ENCODE results near the gene WDR27.
A peak's percentile ranks its signal among the peaks of the same experiment; 100 is the strongest.

Gene WDR27

DNA sequence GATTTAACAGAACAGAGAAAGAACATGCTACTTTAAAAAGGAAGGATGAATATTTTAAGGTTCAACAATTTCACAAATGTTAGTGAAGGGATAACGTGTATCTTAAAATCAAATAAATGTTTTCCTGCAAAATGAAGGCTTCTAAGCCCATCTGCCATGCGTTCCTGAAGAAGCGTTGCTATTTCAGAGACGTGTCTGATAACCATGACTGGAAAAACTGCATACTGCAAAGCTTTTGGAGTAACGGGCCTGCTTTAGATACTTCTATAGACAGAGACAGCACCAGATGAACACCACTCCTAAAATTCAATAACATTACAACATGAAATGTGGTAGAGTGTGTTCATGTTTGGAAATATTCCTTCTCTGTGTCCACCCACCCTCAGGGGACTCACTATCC is 126.0 kb downstream of the WDR27 start:
- no peak overlapping the region for H3K9ac ChIP-seq
- 0 out of 2 replicates have a peak, but pooled peaks cover 7% of the 10 kb centered on the region for H3K36me3 ChIP-seq
- H3K4me2 ChIP-seq: no peak overlapping the region
- no peak overlapping the region for H3K4me3 ChIP-seq
- H3K27me3 ChIP-seq: no peaks in the 10 kb centered on the region
- TF ChIP-seq Cebpa-rat (IDR thresholded peaks at IDR 0.05): no peak
- H3K27ac ChIP-seq: no peak overlapping the region
- no peaks in the 10 kb centered on the region for H4K20me1 ChIP-seq
- peaks cover 8% of the 10 kb centered on the region for H3K9me3 ChIP-seq
- H3K4me1 ChIP-seq: no peaks in the 10 kb centered on the region

DNA sequence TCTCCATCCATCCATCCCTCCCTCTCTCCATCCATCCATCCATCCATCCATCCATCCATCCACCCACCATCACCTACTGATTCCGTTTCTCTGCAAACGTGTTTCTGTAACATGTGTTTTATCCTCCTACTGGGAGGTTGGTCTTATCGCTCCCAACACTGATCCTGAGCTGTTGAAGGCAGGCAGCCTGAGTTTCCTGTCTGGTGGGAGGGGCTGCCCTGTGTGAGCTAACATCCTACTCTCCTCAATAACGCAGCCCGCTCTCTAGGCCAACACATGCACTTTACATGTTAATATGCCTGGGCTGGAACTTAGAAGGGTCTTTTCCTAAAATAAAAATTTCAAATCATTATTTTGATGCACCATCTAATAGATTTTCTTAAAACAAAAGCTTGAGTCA is 126.5 kb downstream of the WDR27 start:
- Histone ChIP-seq H3K27me3 (no peaks in the 10 kb centered on the region), H3K9ac (no peak overlapping the region), H3K4me1 (no peaks in the 10 kb centered on the region), H3K4me3 (no peak overlapping the region), H3K9me3 (peaks cover 8% of the 10 kb centered on the region), H3K4me2 (no peak overlapping the region), H3K36me3 (0 out of 2 replicates have a peak, but pooled peaks cover 7% of the 10 kb centered on the region), H4K20me1 (no peaks in the 10 kb centered on the region), H3K27ac (no peak overlapping the region)
- no peak for TF ChIP-seq Cebpa-rat (IDR thresholded peaks at IDR 0.05)

DNA sequence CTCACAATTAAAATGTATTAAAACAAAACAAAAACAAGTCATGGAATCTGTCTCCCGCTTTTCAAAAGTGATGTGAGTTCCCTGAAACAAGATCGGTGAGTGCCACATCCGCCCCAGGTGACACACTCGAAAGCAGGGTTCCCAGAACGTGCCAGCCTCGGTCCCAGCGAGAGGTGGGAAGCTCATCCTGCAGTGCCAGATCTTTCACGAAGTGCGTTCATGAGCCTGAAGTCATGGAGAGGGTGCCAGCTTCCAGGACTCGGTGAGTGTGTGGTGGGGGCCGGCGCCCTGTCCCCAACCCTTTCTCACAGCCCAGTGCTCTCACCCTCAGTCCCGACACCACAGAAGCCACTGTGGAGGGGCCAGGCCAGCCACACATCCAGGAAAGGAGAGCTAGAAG is 127.4 kb downstream of the WDR27 start:
- Histone ChIP-seq H3K9ac (no peak overlapping the region), H3K4me2 (no peak overlapping the region), H3K36me3 (0 out of 2 replicates have a peak, but pooled peaks cover 7% of the 10 kb centered on the region), H3K4me3 (no peak overlapping the region), H3K27me3 (no peaks in the 10 kb centered on the region), H3K9me3 (peaks cover 8% of the 10 kb centered on the region), H4K20me1 (no peaks in the 10 kb centered on the region), H3K27ac (no peak overlapping the region), H3K4me1 (no peaks in the 10 kb centered on the region)
- no peak for TF ChIP-seq Cebpa-rat (IDR thresholded peaks at IDR 0.05)

DNA sequence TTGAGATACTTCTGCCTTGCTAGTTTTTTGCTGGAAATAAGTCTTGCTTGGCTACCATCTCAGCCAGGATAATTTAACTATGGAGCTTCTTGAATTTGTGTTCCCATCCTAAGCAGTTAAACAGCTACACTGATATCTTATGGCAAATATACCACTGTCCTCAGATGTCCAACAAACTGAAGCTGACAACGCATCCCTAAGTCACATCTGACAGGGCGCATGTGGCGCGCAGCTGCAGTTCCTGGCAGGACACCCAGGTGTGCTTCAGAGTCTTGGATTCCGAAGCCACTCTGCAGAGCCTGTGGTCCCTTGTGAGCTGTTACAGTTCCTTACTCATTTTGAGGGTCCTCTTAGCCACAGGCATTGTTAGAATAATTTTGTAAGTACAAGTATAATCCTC is 127.9 kb downstream of the WDR27 start:
- H3K4me1 ChIP-seq: peaks cover 1% of the 10 kb centered on the region; the same call in 1 of the 2 replicates
- H3K27ac ChIP-seq: no peak overlapping the region
- no peak for TF ChIP-seq Cebpa-rat (IDR thresholded peaks at IDR 0.05)
- no peak overlapping the region for H3K4me2 ChIP-seq
- peaks cover 8% of the 10 kb centered on the region for H3K9me3 ChIP-seq
- 0 out of 2 replicates have a peak, but pooled peaks cover 7% of the 10 kb centered on the region for H3K36me3 ChIP-seq
- no peaks in the 10 kb centered on the region for H4K20me1 ChIP-seq
- H3K4me3 ChIP-seq: no peak overlapping the region
- H3K9ac ChIP-seq: no peak overlapping the region
- no peaks in the 10 kb centered on the region for H3K27me3 ChIP-seq

DNA sequence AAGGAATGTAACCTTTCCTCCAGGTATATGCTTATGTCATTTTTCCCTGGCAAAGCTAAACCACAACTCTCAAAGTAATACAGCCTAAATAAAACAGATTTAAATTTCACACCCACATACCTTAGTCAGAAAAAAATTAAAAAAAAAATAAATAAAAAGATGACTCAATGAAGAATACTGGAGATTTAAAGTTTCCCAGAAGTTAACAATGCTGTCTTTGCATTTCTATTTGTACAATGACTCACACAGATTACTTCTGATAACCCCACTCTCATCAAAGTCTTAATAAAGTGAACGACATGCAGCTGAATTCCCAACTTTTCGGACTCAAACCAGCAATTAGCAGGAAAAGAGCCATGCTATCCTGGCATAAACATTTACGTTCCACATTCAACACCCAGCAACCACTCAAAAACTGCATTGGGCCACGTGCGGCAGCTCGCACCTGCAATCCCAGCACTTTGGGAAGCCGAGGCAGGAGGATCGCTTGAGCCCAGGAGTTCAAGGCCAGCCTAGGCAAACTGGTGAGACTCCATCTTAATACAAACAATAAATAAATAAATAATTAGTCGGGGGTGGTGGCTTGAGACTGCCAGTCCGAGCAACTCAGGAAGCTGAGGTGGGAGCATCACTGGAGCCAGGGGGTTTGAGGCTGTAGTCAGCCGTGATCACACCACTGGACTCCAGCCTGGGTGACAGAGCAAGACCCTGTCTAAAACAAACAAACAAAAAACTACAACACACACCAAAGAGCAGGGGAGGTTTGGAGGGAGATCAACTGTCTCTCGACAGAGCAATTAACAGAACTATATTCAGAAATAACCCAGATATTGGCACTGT is 130.5 kb downstream of the WDR27 start:
- Histone ChIP-seq H4K20me1 (no peaks in the 10 kb centered on the region), H3K27me3 (no peaks in the 10 kb centered on the region), H3K4me1 (peaks cover 19% of the 10 kb centered on the region), H3K36me3 (no peaks in the 10 kb centered on the region), H3K4me3 (no peak overlapping the region), H3K27ac (no peak overlapping the region), H3K9ac (no peak overlapping the region), H3K4me2 (no peak overlapping the region), H3K9me3 (no peaks in the 10 kb centered on the region)
- no peak for TF ChIP-seq Cebpa-rat (IDR thresholded peaks at IDR 0.05)

DNA sequence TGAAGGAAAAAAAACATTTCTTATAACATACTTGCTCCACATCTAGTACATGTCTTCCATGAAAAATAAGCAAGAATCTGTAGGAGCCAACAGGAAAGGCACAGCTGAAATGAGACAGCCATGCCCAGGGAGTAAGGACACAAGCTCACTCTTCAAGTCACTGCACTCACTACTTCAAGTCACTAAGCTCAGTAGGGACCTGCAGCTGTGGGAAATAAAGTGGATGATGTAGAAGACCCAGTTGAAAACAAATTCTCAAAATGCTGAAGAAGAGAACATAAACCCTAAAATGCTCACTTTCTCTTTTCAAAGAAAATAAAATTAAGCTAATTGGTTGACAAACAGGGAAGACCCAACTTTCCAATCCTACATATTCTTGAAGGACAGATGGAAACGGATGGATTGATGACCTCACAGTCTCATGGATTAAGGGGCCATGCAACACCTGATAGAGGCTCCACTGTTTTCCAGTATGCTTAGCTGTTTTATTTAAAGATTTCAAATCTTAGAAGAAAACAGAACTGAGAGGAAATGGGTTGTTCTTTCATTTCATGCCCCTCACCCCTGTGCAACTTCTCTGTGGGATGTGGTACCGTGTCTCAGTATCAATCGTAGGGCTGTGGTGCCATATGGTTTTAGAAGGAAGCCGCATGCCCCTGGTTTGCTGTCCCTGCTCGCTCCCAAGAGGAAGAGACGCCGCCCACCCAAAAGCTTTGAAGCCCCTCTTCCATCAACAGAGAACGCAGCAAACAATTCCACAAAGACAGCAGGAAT is 133.3 kb downstream of the WDR27 start:
- Histone ChIP-seq H3K4me2 (peak overlapping the region; percentile 47; the same call in 1 of the 2 replicates), H4K20me1 (no peaks in the 10 kb centered on the region), H3K9ac (no peak overlapping the region), H3K9me3 (no peaks in the 10 kb centered on the region), H3K4me3 (no peak overlapping the region), H3K27ac (no peak overlapping the region), H3K36me3 (no peaks in the 10 kb centered on the region), H3K4me1 (peaks cover 19% of the 10 kb centered on the region), H3K27me3 (no peaks in the 10 kb centered on the region)
- TF ChIP-seq Cebpa-rat (IDR thresholded peaks at IDR 0.05): no peak

DNA sequence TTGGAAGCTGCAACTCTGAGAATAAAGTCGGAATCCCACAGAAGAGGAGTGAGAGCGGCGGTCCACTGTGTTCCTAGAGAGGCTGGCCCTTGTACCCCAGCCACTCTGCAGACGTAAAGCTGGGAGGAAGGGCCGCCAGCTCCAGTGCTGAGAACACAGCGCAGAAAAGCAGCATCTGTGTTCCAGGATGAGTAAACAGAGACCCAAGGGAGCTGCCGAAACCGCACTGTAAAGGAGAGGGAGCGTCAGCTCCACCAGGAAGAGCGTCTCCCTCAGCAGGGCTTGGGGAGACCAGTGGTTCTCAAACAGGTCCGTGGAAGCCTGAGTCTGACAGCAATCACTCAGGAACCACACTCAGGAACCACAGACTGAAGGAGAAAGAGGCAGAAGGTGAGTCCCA is 134.0 kb downstream of the WDR27 start:
- H3K9ac ChIP-seq: no peak overlapping the region
- H4K20me1 ChIP-seq: no peaks in the 10 kb centered on the region
- no peaks in the 10 kb centered on the region for H3K27me3 ChIP-seq
- peak overlapping the region; percentile 47 for H3K4me2 ChIP-seq
- H3K9me3 ChIP-seq: no peaks in the 10 kb centered on the region
- H3K4me1 ChIP-seq: peaks cover 19% of the 10 kb centered on the region
- no peak overlapping the region for H3K4me3 ChIP-seq
- H3K36me3 ChIP-seq: no peaks in the 10 kb centered on the region
- no peak for TF ChIP-seq Cebpa-rat (IDR thresholded peaks at IDR 0.05)
- no peak overlapping the region for H3K27ac ChIP-seq

DNA sequence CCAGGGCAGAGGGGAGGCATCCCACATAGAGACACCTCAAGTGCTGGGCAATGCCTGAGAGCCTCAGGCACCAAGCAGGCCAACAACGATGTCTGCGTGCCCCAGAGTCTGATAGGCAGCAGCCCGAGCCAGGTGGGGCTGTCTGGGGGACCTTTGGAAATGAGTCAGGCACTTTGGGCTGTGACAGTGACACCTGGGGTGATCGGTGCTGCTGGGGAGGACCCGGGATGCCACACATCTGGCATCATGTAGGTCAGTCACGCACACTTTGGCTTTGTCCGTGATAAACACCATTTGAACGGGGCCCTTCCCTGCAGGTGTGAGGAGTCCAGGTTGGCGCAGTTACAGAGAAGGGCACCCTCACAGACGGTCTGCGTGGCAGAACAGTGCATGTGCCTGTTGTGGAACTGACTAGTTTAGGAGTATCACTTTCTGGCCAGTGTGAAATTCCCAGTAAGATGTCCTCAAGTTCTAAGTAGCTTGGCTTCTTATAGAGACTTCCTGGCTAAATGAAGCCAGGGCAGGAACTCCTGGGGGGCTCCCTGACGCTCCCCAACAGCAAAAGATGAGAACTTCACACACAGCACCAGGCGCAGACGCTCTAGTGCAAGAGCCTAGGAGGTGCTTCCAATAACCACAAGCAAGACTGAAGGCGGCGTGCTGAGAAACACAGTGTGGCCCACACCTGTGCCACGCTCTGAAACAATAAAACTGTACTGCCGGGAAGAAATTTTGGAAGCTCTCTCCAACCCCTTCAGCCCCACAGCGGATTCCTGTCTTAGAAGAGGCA is 134.7 kb downstream of the WDR27 start:
- Histone ChIP-seq H4K20me1 (no peaks in the 10 kb centered on the region), H3K9me3 (no peaks in the 10 kb centered on the region)

DNA sequence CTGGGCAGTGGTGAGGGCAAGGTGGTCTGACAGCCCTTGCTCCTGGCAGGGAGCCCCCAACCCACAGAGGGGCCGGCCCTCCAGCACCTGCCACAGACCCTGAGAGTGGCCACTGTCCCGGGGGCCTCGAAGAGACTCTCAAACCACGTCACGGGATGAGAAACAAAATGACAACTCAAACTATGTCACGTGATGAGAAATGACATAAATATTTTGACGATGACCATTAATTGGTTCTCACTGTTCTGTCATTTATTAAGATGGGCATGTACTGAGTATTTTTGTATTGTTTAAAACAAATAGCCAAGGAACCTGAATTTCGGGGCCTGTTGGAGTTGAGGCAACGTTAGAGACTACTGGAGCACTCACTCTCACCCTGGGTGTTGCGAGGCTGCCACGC is 135.5 kb downstream of the WDR27 start:
- Histone ChIP-seq H3K4me2 (no peak overlapping the region), H4K20me1 (no peaks in the 10 kb centered on the region), H3K4me1 (peaks cover 19% of the 10 kb centered on the region), H3K36me3 (no peaks in the 10 kb centered on the region), H3K27ac (no peak overlapping the region), H3K9me3 (no peaks in the 10 kb centered on the region), H3K27me3 (no peaks in the 10 kb centered on the region), H3K9ac (no peak overlapping the region), H3K4me3 (no peak overlapping the region)
- TF ChIP-seq Cebpa-rat (IDR thresholded peaks at IDR 0.05): no peak

More for the DNA sequence above, 134.7 kb downstream of the WDR27 start:
- no peak for TF ChIP-seq Cebpa-rat (IDR thresholded peaks at IDR 0.05)
- Histone ChIP-seq H3K27ac (no peak overlapping the region), H3K36me3 (no peaks in the 10 kb centered on the region), H3K27me3 (no peaks in the 10 kb centered on the region), H3K4me1 (peaks cover 19% of the 10 kb centered on the region), H3K4me2 (peak overlapping the region; percentile 47), H3K4me3 (no peak overlapping the region), H3K9ac (no peak overlapping the region)

Measured in BLaER1 (cell line).